HepG2 (cell line): ENCODE data around the gene ALDH4A1. TPM values are rescaled to one million over a fixed set of nuclear protein-coding genes. Genes with fewer than 3 reads are reported as not detected.

Experiments used
- DNMT3B ChIP-seq: conservative IDR thresholded peaks from 2 replicates; pipeline ENCODE4 v1.6.1; 2016; ENCODE audit warnings: missing biosample characterization, control low read depth
- GLI4 ChIP-seq: sonication (generic); formaldehyde crosslinking; IDR thresholded peaks from 2 replicates; pipeline ENCODE4 v1.5.1; 2020; ENCODE audit warnings: missing genetic modification reagents, mild to moderate bottlenecking, moderate library complexity, borderline replicate concordance
- HNF1A ChIP-seq, 2 experiments: sonication (generic) in 1 of 2; formaldehyde crosslinking in 1 of 2; IDR thresholded peaks; 2 replicates each; pipeline versions ENCODE4 v1.4.0 to v1.6.1; 2016 to 2020; ENCODE audit warnings: borderline replicate concordance in 1 of 2, low read depth in 1 of 2, mild to moderate bottlenecking in 1 of 2, missing genetic modification reagents in 1 of 2
- ISX ChIP-seq: sonication (generic); formaldehyde crosslinking; conservative IDR thresholded peaks from 2 replicates; pipeline ENCODE4 v1.5.0; 2020; ENCODE audit warnings: missing genetic modification reagents
- NFKBIZ ChIP-seq: IDR thresholded peaks from 2 replicates; pipeline ENCODE4 v1.6.1; 2018; ENCODE audit warnings: missing genetic modification reagents, missing compliant biosample characterization
- NFYB ChIP-seq: sonication (generic); formaldehyde crosslinking; IDR thresholded peaks from 2 replicates; pipeline ENCODE4 v1.4.0; 2020; ENCODE audit warnings: missing genetic modification reagents
- NR2F2 ChIP-seq: IDR thresholded peaks from 2 replicates; pipeline ENCODE4 v1.6.1; 2012; ENCODE audit warnings: low read depth, inconsistent platforms, borderline replicate concordance
- POLR2AphosphoS2 ChIP-seq: IDR thresholded peaks from 2 replicates; pipeline ENCODE4 v1.6.1; 2011; ENCODE audit warnings: low read depth, low read length, improper control_type of control experiment
- RORA ChIP-seq: sonication (generic); formaldehyde crosslinking; IDR thresholded peaks from 2 replicates; pipeline ENCODE4 v1.5.0; 2020; ENCODE audit warnings: mild to moderate bottlenecking, missing genetic modification reagents, moderate library complexity
- SMC3 ChIP-seq: IDR thresholded peaks from 2 replicates; pipeline ENCODE4 v1.6.1; 2011; ENCODE audit warnings: low read length, improper control_type of control experiment
- TCF12 ChIP-seq, 2 experiments: fragments of 450-650 bp in 1 of 2; sonication (generic) in 1 of 2; formaldehyde crosslinking in 1 of 2; IDR thresholded peaks; 2 replicates each; pipeline versions ENCODE4 v1.6.1 to v1.8.0; 2017 to 2022; ENCODE audit warnings: antibody characterized with exemption in 1 of 2, mild to moderate bottlenecking in 1 of 2, missing genetic modification reagents in 1 of 2, moderate library complexity in 1 of 2
- ZNF275 ChIP-seq: sonication (generic); formaldehyde crosslinking; IDR thresholded peaks from 2 replicates; pipeline ENCODE4 v1.8.0; 2022; ENCODE audit warnings: missing genetic modification reagents, mild to moderate bottlenecking, inconsistent platforms, borderline replicate concordance
- ZNF33B ChIP-seq: sonication (generic); formaldehyde crosslinking; IDR thresholded peaks from 2 replicates; pipeline ENCODE4 v1.5.1; 2020; ENCODE audit warnings: mild to moderate bottlenecking, missing genetic modification reagents
- ZNF484 ChIP-seq: sonication (generic); formaldehyde crosslinking; IDR thresholded peaks from 2 replicates; pipeline ENCODE4 v1.5.1; 2020; ENCODE audit warnings: mild to moderate bottlenecking, low read depth, missing genetic modification reagents, borderline replicate concordance
- polyA plus RNA-seq, 8 experiments: library from polyadenylated mRNA; depleted of rRNA in 3 of 8; stranded (reverse) in 7 of 8; unstranded in 1 of 8; fragments of >200 nt; fragmentation: Illumina TruSeq in 4 of 8; extraction: Trizol in 4 of 8; gene quantifications; 2 replicates each; pipeline versions ENCODE4 v1.2.1 to v1.2.3, GENCODE V29; 2011 to 2016; ENCODE audit warnings: low read depth in 4 of 8, missing spikeins in 1 of 8, mixed read lengths in 1 of 8; ENCODE audit not compliant: insufficient read depth in 1 of 8
- total RNA-seq, 5 experiments: library from RNA; depleted of rRNA; stranded (reverse); fragments of >200 nt; fragmentation: Illumina TruSeq; extraction: Trizol; gene quantifications; 2 replicates each; pipeline ENCODE4 v1.2.3, GENCODE V29; 2016; ENCODE audit warnings: low read depth in 1 of 5
- TF ChIP-seq, protein P1 (sequence below): sonication (generic); formaldehyde crosslinking; IDR thresholded peaks from 2 replicates; pipeline ENCODE4 v1.5.0; 2020; ENCODE audit warnings: mild to moderate bottlenecking, missing genetic modification reagents
- TF ChIP-seq, protein P2 (sequence below): sonication (generic); formaldehyde crosslinking; IDR thresholded peaks from 2 replicates; pipeline ENCODE4 v1.5.1; 2020; ENCODE audit warnings: mild to moderate bottlenecking, missing genetic modification reagents, borderline replicate concordance
- TF ChIP-seq, protein P3 (sequence below): sonication (generic); IDR thresholded peaks from 2 replicates; pipeline ENCODE4 v1.6.1; 2016; ENCODE audit warnings: low read depth, borderline replicate concordance

ALDH4A1 gene
- total and polyA plus RNA-seq, 2 of the 13 experiments (the other 11 are each of a cell fraction or from before 2014, with no cell fraction given): 76.4 to 240 TPM

DNA sequence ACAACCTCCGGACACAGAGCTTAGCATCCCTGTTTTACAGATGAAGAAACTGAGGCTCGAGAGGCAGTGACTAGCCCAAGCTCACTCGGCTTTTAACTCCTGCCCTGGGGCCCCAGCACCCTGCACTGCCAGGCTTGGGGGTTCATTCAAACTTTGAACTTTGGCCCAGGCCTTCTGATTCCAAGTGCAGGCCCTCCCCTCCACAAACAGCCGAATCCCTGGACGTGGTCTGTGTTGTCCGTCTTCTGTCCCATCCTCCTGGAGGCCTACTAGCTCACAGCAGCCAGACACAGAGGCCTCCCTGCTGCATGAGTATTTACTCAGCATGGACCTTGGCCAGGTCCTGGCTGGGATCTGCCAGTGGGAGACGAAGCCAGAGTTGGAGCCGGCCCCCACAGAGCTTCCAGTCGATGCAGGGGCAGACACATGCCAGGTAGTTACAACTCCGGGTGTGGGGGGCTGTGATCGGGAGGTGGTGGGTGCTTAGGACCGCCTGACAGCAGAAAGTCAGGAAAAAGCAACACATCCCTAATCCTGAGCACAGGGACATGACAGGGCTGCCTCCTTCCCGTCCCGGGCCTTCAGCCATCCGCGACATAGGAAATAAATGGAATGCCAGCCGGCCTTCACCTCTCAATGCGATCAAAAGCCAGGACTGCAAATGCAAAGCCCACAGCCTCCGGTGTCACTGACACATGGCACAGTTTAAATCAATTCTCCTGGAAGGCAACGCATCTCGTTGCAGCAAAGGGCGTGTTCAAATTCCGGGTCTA lies 46.7 kb upstream of the ALDH4A1 start (continued):
- 0 out of 2 replicates have a peak, but pooled peaks have one; percentile 40 for TF ChIP-seq NFKBIZ (CRISPR knock-in tag)
- TF ChIP-seq SMC3: peak; percentile 21
- TF ChIP-seq, protein P1, sequence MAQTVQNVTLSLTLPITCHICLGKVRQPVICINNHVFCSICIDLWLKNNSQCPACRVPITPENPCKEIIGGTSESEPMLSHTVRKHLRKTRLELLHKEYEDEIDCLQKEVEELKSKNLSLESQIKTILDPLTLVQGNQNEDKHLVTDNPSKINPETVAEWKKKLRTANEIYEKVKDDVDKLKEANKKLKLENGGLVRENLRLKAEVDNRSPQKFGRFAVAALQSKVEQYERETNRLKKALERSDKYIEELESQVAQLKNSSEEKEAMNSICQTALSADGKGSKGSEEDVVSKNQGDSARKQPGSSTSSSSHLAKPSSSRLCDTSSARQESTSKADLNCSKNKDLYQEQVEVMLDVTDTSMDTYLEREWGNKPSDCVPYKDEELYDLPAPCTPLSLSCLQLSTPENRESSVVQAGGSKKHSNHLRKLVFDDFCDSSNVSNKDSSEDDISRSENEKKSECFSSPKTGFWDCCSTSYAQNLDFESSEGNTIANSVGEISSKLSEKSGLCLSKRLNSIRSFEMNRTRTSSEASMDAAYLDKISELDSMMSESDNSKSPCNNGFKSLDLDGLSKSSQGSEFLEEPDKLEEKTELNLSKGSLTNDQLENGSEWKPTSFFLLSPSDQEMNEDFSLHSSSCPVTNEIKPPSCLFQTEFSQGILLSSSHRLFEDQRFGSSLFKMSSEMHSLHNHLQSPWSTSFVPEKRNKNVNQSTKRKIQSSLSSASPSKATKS (CRISPR knock-in tag): no peak
- TF ChIP-seq, protein P2, sequence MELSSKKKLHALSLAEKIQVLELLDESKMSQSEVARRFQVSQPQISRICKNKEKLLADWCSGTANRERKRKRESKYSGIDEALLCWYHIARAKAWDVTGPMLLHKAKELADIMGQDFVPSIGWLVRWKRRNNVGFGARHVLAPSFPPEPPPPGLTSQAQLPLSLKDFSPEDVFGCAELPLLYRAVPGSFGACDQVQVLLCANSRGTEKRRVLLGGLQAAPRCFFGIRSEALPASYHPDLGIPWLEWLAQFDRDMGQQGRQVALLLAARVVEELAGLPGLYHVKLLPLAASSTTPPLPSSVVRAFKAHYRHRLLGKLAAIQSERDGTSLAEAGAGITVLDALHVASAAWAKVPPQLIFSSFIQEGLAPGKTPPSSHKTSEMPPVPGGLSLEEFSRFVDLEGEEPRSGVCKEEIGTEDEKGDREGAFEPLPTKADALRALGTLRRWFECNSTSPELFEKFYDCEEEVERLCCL (CRISPR knock-in tag): no peak
- TF ChIP-seq, protein P3, sequence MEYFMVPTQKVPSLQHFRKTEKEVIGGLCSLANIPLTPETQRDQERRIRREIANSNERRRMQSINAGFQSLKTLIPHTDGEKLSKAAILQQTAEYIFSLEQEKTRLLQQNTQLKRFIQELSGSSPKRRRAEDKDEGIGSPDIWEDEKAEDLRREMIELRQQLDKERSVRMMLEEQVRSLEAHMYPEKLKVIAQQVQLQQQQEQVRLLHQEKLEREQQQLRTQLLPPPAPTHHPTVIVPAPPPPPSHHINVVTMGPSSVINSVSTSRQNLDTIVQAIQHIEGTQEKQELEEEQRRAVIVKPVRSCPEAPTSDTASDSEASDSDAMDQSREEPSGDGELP: peak; percentile 51; the same call in 1 of the 2 replicates
- peak; percentile 54 for TF ChIP-seq HNF1A (IDR thresholded peaks at IDR 0.05; ENCODE audit: low read depth)
- peak; percentile 76; the same call in 1 of the 2 replicates for TF ChIP-seq HNF1A (CRISPR knock-in tag; IDR thresholded peaks at IDR 0.05; ENCODE audit: borderline replicate concordance)
- TF ChIP-seq ZNF275 (CRISPR knock-in tag): peak; percentile 70; the same call in 1 of the 2 replicates
- TF ChIP-seq RORA: 0 out of 2 replicates have a peak, but pooled peaks have one; percentile 35
- peak; percentile 59; the same call in 1 of the 2 replicates for TF ChIP-seq GLI4 (CRISPR knock-in tag)
- no peak for TF ChIP-seq ZNF33B (CRISPR knock-in tag)
- no peak for TF ChIP-seq DNMT3B
- TF ChIP-seq NR2F2: peak; percentile 11; the same call in 1 of the 2 replicates
- TF ChIP-seq NFYB: no peak; the same call in 1 of the 2 replicates
- TF ChIP-seq ZNF484 (CRISPR knock-in tag): no peak
- TF ChIP-seq ISX (CRISPR knock-in tag): peak; percentile 65; the same call in 1 of the 2 replicates
- TF ChIP-seq TCF12 (IDR thresholded peaks at IDR 0.05): no peak
- peak; percentile 82 for TF ChIP-seq TCF12 (CRISPR knock-in tag; IDR thresholded peaks at IDR 0.05)
- TF ChIP-seq POLR2AphosphoS2: no peak
